ENCODE data around the gene SLC6A8. TPM values are rescaled to one million over a fixed set of nuclear protein-coding genes. Genes with fewer than 3 reads are reported as not detected.
"Not testable (repeated sequence)": the region's sequence is repeated elsewhere in the genome, so short reads cannot be mapped to it uniquely, and the experiment has no call there.

SLC6A8 gene
- total RNA-seq, 2 experiments from 2014 or later, result 0.39 to 0.58 TPM

GRCh38 chrX:153691032-153691827 is 3.5 kb downstream of the SLC6A8 start:
- H3K27me3 Mint-ChIP-seq; H3K4me1 Mint-ChIP-seq; H3K27ac Mint-ChIP-seq; H3K9me3 Mint-ChIP-seq (ENCODE audit: low read depth); POLR2A ChIA-PET; DNase-seq; H3K36me3 Mint-ChIP-seq (ENCODE audit: low read depth); intact Hi-C loops (cut with DNase I, micrococcal nuclease); ATAC-seq; H3K4me3 Mint-ChIP-seq: not testable (repeated sequence)
- CTCF ChIA-PET, result interaction anchor here (0.6 kb wide), 1 partner anchor 280 kb away, joined by 5 read pairs; the partner anchor contains the start of gene HCFC1

DNA sequence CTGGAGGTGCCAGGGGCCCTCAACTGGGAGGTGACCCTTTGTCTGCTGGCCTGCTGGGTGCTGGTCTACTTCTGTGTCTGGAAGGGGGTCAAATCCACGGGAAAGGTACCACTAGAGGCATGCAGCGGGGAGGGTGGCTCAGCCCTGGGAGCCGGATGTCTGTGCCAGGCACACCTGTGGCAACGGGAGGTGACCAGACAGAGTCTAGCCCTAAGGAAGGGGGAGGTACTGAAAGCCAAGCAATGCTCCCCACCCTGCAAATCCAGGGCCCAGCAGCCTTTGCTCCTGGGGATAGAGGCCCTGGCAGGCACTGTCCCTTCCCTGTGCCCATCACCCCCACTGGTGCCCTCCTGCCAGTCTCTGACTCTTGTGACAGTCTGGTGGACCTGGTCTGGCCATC is 4.3 kb downstream of the SLC6A8 start:
- intact Hi-C loops (cut with DNase I, micrococcal nuclease), result no loop called here
- H3K9me3 Mint-ChIP-seq (ENCODE audit: low read depth), result no peaks in the 10 kb centered on the region
- no peaks in the 10 kb centered on the region for H3K27me3 Mint-ChIP-seq
- ChIA-PET POLR2A (no interaction called here), CTCF (interaction anchor here (0.6 kb wide), 1 partner anchor 279 kb away, joined by 5 read pairs; the partner anchor contains the start of gene HCFC1)
- peaks cover 2% of the 10 kb centered on the region for H3K36me3 Mint-ChIP-seq (ENCODE audit: low read depth)
- no peak overlapping the region for H3K4me3 Mint-ChIP-seq
- H3K4me1 Mint-ChIP-seq, result no peaks in the 10 kb centered on the region
- DNase-seq, result no peak
- no peak for ATAC-seq
- H3K27ac Mint-ChIP-seq, result no peak overlapping the region

DNA sequence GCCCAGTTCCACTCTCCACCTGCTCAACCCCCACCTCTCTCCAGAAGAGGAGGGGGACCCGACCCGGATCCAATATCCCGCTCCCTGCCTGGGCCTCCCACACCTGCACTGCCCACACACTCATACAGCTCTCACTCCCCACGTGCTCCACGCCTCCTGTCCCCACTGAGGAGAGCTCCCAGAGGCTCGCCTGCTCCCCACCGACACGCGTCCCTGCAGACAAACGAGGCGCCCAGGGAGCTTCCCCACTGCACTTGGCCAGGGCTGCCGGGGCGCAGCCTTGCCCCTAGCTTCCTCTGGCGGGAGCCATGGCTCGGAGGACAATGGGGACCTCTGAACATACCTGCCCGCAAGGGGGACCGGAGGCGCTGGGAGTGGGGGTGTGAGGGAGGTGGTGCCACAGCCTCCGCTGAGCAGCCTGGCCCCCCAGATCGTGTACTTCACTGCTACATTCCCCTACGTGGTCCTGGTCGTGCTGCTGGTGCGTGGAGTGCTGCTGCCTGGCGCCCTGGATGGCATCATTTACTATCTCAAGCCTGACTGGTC is 5.0 kb downstream of the SLC6A8 start:
- intact Hi-C loops (cut with DNase I, micrococcal nuclease), result no loop called here
- no peak overlapping the region for H3K27ac Mint-ChIP-seq
- DNase-seq (no peak), ATAC-seq (no peak)
- ChIA-PET POLR2A (no interaction called here), CTCF (no interaction called here)
- no peaks in the 10 kb centered on the region for H3K27me3 Mint-ChIP-seq
- H3K36me3 Mint-ChIP-seq (ENCODE audit: low read depth), result peaks cover 7% of the 10 kb centered on the region
- no peak overlapping the region for H3K4me3 Mint-ChIP-seq
- no peaks in the 10 kb centered on the region for H3K4me1 Mint-ChIP-seq
- H3K9me3 Mint-ChIP-seq (ENCODE audit: low read depth), result no peaks in the 10 kb centered on the region

- ChIA-PET CTCF (no interaction called here), POLR2A (no interaction called here)
- Mint-ChIP-seq H3K4me3 (no peak overlapping the region), H3K36me3 (ENCODE audit: low read depth) (peaks cover 7% of the 10 kb centered on the region), H3K4me1 (no peaks in the 10 kb centered on the region), H3K27ac (no peak overlapping the region), H3K9me3 (ENCODE audit: low read depth) (no peaks in the 10 kb centered on the region), H3K27me3 (no peaks in the 10 kb centered on the region)
- intact Hi-C loops (cut with DNase I, micrococcal nuclease), result no loop called here
- no peak for DNase-seq
- ATAC-seq, result no peak
These were observed 5.7 kb downstream of the SLC6A8 start for GRCh38 chrX:153693216-153694086.

GRCh38 chrX:153694256-153694655 is 6.5 kb downstream of the SLC6A8 start:
- H3K27me3 Mint-ChIP-seq; H3K9me3 Mint-ChIP-seq (ENCODE audit: low read depth); intact Hi-C loops (cut with DNase I, micrococcal nuclease); ATAC-seq; H3K4me1 Mint-ChIP-seq; POLR2A ChIA-PET; CTCF ChIA-PET; DNase-seq; H3K36me3 Mint-ChIP-seq (ENCODE audit: low read depth); H3K4me3 Mint-ChIP-seq; H3K27ac Mint-ChIP-seq: not testable (repeated sequence)

GRCh38 chrX:153694687-153695270 is 7.1 kb downstream of the SLC6A8 start:
- Mint-ChIP-seq H3K27me3 (no peaks in the 10 kb centered on the region), H3K9me3 (ENCODE audit: low read depth) (no peaks in the 10 kb centered on the region), H3K36me3 (ENCODE audit: low read depth) (peaks cover 7% of the 10 kb centered on the region), H3K4me3 (no peak overlapping the region), H3K4me1 (no peaks in the 10 kb centered on the region), H3K27ac (no peak overlapping the region)
- CTCF ChIA-PET, result no interaction called here
- POLR2A ChIA-PET, result no interaction called here
- ATAC-seq (no peak), DNase-seq (no peak)
- intact Hi-C loops (cut with DNase I, micrococcal nuclease), result no loop called here

DNA sequence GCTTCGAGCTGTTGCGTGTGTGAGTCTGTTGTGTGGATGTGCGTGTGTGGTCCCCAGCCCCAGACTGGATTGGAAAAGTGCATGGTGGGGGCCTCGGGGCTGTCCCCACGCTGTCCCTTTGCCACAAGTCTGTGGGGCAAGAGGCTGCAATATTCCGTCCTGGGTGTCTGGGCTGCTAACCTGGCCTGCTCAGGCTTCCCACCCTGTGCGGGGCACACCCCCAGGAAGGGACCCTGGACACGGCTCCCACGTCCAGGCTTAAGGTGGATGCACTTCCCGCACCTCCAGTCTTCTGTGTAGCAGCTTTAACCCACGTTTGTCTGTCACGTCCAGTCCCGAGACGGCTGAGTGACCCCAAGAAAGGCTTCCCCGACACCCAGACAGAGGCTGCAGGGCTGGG is 8.4 kb downstream of the SLC6A8 start:
- Mint-ChIP-seq H3K27ac (no peak overlapping the region), H3K9me3 (ENCODE audit: low read depth) (no peaks in the 10 kb centered on the region), H3K36me3 (ENCODE audit: low read depth) (peaks cover 11% of the 10 kb centered on the region), H3K4me1 (no peaks in the 10 kb centered on the region), H3K4me3 (no peak overlapping the region), H3K27me3 (no peaks in the 10 kb centered on the region)
- DNase-seq (no peak), ATAC-seq (no peak)
- POLR2A ChIA-PET, result no interaction called here
- intact Hi-C loops (cut with DNase I, micrococcal nuclease), result no loop called here
- CTCF ChIA-PET, result no interaction called here

DNA sequence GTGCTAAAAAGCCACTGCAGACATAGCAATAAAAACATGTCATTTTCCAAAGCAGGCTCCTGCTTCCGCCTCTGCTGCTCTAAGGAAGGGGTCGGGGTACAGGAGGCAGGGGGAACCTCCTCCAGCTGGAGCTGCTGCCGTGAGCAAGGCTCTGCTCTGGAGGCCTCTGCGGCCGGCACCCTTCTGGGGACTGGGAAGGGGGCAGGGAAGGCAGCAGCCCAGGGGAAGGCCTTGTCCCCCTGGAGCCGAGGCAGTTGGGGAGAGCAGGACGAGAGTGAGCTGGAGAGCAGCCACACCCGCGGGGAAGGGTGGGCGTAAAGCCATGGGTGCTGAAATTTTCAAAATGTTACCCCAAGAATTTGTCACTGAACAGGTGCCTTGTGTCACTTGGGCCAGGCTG is 8.8 kb downstream of the SLC6A8 start:
- DNase-seq; H3K27ac Mint-ChIP-seq; H3K9me3 Mint-ChIP-seq (ENCODE audit: low read depth); CTCF ChIA-PET; ATAC-seq; H3K4me3 Mint-ChIP-seq; H3K27me3 Mint-ChIP-seq; POLR2A ChIA-PET; H3K4me1 Mint-ChIP-seq; intact Hi-C loops (cut with DNase I, micrococcal nuclease): not testable (repeated sequence)
- peaks cover 11% of the 10 kb centered on the region for H3K36me3 Mint-ChIP-seq (ENCODE audit: low read depth)

DNA sequence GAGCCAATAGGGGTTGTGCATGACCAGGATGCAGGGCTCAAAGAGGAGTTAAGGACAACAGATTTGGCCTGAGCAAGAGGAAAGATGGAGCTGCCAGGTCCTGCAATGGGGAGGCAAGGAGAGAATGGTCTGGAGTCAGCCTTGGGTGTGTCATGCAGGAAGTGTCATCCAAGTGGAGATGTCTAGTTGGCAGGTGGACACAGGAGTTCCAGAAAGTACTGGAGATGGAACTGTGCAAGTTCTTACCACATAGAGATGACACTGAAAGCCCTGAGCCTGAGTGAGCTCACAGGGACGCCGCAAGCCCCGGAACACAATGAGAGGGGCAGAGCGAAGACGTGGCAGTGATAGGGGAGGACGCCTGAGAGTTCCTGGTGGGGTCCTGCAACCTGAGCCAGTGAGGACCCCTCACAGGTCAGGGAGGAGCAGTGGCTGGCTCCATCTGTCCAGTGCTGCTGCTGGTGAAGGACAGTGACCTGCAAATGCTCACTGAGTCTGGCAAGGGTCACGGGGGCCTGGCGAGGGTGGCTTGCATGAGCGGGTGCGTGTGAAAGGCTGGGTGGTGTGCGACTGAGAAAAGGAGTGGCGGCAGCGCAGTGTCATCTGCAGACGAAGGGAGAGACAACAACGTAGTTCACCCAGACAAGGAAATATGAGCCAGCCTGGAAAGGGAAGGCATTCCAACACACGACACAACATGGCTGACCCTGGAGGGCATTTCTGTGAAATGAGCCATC is 9.4 kb downstream of the SLC6A8 start:
- CTCF ChIA-PET; POLR2A ChIA-PET; H3K9me3 Mint-ChIP-seq (ENCODE audit: low read depth); H3K27ac Mint-ChIP-seq; DNase-seq; H3K27me3 Mint-ChIP-seq; H3K4me3 Mint-ChIP-seq; ATAC-seq; H3K4me1 Mint-ChIP-seq; intact Hi-C loops (cut with DNase I, micrococcal nuclease): not testable (repeated sequence)
- H3K36me3 Mint-ChIP-seq (ENCODE audit: low read depth), result peaks cover 11% of the 10 kb centered on the region

GRCh38 chrX:153697924-153698865 is 10.5 kb downstream of the SLC6A8 start:
- H3K36me3 Mint-ChIP-seq (ENCODE audit: low read depth), result peaks cover 11% of the 10 kb centered on the region
- no peaks in the 10 kb centered on the region for H3K4me1 Mint-ChIP-seq
- intact Hi-C loops (cut with DNase I, micrococcal nuclease), result no loop called here
- no peaks in the 10 kb centered on the region for H3K27me3 Mint-ChIP-seq
- no peak for ATAC-seq
- no peak for DNase-seq
- H3K9me3 Mint-ChIP-seq (ENCODE audit: low read depth), result no peaks in the 10 kb centered on the region
- ChIA-PET CTCF (no interaction called here), POLR2A (no interaction called here)
- H3K27ac Mint-ChIP-seq, result no peak overlapping the region
- H3K4me3 Mint-ChIP-seq, result no peak overlapping the region
